ENCODE results near the gene TBX4.

DNA sequence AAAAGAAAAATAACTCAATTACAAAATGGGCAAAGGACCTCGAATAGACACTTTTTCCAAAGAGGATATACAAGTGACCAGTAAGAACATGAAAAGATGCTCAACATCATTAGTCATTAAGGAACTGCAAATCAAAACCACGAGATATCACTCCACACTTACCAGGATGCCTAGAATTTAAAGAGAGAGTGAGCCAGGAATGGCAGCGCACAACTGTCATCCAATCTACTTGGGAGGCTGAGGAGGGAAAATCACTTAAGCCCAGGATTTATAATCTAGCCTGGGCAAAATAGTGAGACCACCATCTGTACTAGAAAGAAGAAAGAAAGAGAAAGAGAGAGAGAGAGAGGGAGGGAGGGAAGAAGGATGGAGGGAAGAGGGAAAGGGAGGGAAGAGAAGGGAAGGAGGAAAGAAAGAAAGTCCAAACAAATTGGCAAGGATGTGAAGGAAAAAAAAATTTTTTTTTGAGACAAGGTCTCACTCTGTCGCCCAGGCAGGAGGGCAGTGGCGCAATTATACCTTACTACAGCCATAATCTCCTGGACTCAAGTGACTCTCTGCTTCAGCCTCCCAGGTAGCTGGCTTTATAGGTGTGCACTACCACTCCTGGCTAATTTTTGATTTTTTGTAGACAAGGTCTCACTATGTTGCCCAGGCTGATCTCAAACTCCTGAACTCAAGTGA is 30.0 kb upstream of the TBX4 start:
- no peak for TF ChIP-seq CTCF (optimal IDR thresholded peaks at IDR 0.05 in 1 of 3, IDR thresholded peaks at IDR 0.05 in 1 of 3, conservative IDR thresholded peaks at IDR 0.05 in 1 of 3; ENCODE audit: extremely low read depth in 1 of 3, insufficient read depth in 2 of 3, low read length in 3 of 3)
- no peak for TF ChIP-seq EZH2 (IDR thresholded peaks at IDR 0.05; ENCODE audit: low read length)
